ENCODE results near the gene SYT7.
"Not testable (repeated sequence)": the region's sequence is repeated elsewhere in the genome, so short reads cannot be mapped to it uniquely, and the experiment has no call there.

SYT7 gene

DNA sequence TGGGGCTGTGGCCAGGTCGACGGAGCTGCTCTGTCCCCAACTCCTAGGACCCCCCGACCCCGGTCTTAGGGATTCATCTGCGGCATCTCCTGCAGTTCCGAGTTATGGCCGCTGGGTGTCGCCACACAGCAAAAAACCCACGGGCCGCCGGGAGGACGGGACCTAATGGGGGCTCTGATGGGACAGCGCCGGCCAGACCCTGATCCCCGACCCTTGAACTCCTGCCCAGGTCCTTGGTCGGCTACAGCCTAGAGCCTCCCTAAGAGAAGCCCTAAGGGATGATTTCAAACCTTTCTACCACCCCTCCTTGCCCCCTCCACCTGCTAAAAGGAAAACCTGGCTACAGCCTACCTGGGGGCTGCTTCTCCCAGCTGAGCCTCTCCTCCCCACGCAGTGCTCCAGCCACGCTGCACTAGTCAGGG lies 103.1 kb downstream of the SYT7 start:
- Histone ChIP-seq H3K36me3 (ENCODE audit: control insufficient read depth, insufficient read depth, low read length) (no peaks in the 10 kb centered on the region), H3K4me1 (ENCODE audit: control insufficient read depth, insufficient read depth, low read length) (peaks cover 11% of the 10 kb centered on the region; the same call in 1 of the 2 replicates), H3K4me3 (ENCODE audit: low read depth, low read length) (no peak overlapping the region), H3K27me3 (ENCODE audit: control insufficient read depth, insufficient read depth, low read length) (0 out of 2 replicates have a peak, but pooled peaks cover 2% of the 10 kb centered on the region), H3K9ac (ENCODE audit: low read depth, low read length) (no peak overlapping the region), H3K27ac (ENCODE audit: low read depth, low read length) (no peak overlapping the region), H3K9me3 (ENCODE audit: control insufficient read depth, insufficient read depth, low read length) (no peaks in the 10 kb centered on the region)

DNA sequence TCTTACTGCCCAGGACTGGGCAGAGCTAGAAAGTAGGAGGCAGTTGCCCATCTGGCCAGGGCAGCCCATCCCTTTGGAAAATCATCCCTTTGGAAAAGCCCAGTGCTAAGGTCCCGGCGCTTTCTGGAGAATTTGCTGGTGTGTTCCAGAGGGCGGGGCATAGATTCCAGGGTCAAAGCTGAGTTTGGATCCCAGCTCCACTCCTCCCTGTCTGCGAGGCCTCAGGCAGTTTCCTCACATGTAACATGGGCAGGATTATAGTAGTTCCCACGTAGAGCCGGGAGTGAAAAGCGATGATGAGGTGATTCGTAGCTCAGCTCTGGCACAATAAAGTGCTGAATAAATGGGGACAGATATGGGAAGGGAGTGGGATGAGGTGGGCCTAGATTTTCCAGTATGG lies 103.8 kb downstream of the SYT7 start:
- Histone ChIP-seq H3K9me3 (ENCODE audit: control insufficient read depth, insufficient read depth, low read length) (no peaks in the 10 kb centered on the region), H3K27ac (ENCODE audit: low read depth, low read length) (no peak overlapping the region), H3K27me3 (ENCODE audit: control insufficient read depth, insufficient read depth, low read length) (0 out of 2 replicates have a peak, but pooled peaks cover 2% of the 10 kb centered on the region), H3K4me1 (ENCODE audit: control insufficient read depth, insufficient read depth, low read length) (peaks cover 8% of the 10 kb centered on the region; the same call in 1 of the 2 replicates), H3K9ac (ENCODE audit: low read depth, low read length) (no peak overlapping the region), H3K36me3 (ENCODE audit: control insufficient read depth, insufficient read depth, low read length) (no peaks in the 10 kb centered on the region), H3K4me3 (ENCODE audit: low read depth, low read length) (no peak overlapping the region)

DNA sequence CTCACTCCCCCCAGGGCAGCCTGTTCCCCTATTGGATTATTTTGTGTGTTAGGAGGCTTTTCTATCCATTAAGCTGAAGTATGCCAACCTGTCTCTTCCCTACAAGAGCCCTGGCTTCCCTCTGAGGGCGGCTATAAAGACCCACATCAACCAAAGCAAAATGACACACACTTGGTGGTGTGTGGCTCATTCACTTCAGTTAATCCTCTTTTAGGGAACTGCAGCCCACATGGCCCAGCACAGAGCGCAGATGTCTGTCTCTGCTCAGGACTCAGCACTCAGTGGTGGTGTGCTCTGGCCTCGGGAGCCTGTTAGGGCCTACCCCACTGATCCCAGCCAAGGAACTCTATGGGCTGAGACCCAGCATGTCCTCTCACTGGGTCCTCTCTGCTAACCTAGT lies 104.5 kb downstream of the SYT7 start:
- no peak overlapping the region for H3K9ac ChIP-seq (ENCODE audit: low read depth, low read length)
- H3K36me3 ChIP-seq (ENCODE audit: control insufficient read depth, insufficient read depth, low read length), result no peaks in the 10 kb centered on the region
- no peak overlapping the region for H3K27ac ChIP-seq (ENCODE audit: low read depth, low read length)
- H3K4me3 ChIP-seq (ENCODE audit: low read depth, low read length), result no peak overlapping the region
- no peaks in the 10 kb centered on the region for H3K9me3 ChIP-seq (ENCODE audit: control insufficient read depth, insufficient read depth, low read length)
- 0 out of 2 replicates have a peak, but pooled peaks cover 2% of the 10 kb centered on the region for H3K27me3 ChIP-seq (ENCODE audit: control insufficient read depth, insufficient read depth, low read length)
- H3K4me1 ChIP-seq (ENCODE audit: control insufficient read depth, insufficient read depth, low read length), result peaks cover 4% of the 10 kb centered on the region; the same call in 1 of the 2 replicates

DNA sequence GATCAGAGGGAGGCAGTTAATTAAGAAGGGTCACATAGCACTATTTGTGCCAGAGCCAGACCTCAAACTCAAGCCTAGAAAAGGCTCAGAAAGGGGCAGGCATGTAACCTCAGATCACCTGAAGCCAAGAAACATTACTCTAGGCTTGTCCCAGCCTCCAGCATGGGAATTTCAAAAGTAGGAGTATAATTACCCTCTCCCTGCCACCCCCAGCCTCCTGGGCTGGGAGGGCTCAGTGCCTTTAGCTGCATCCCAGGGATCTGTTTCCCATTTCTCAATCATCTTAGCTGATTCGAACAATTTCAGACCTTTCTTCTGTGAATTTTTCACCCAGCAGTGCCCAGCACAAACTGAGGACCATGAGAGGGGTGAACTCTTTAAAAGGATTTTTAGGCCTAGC lies 105.4 kb downstream of the SYT7 start:
- no peak overlapping the region for H3K27ac ChIP-seq (ENCODE audit: low read depth, low read length)
- H3K9ac ChIP-seq (ENCODE audit: low read depth, low read length), result no peak overlapping the region

DNA sequence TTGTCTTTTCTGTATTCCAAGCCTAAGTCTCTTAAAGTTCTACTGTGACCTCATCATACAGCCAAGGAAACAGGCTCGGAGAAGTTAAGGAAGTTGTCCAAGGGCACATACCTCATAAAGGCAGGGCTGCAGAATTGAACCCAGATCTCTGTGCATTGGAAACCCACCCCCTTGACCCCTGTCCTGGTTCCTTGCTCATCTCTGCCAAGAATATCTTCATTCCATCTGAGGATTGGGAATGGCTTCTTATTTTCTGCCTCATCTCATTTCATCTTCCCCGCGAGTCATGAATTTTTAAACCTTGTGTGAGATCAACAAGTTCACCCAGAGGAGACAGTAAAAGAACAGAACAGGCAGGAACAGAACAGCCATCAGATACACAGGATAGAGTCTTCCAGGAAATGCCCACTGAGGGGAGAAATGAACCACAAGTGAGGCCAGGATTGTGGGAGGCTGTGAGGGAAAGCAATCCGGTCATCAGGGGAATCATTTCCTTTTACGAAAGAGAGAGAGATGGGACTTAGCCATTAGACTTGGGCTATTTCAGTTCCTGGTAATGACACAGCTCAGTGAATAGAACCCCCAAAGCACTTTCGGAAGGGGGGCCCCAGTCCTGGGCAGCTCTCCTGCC lies 106.7 kb downstream of the SYT7 start:
- H3K9me3 ChIP-seq (ENCODE audit: control insufficient read depth, insufficient read depth, low read length), result no peaks in the 10 kb centered on the region
- H3K27me3 ChIP-seq (ENCODE audit: control insufficient read depth, insufficient read depth, low read length), result 0 out of 2 replicates have a peak, but pooled peaks cover 2% of the 10 kb centered on the region
- no peaks in the 10 kb centered on the region; the same call in 1 of the 2 replicates for H3K4me1 ChIP-seq (ENCODE audit: control insufficient read depth, insufficient read depth, low read length)
- no peak overlapping the region for H3K27ac ChIP-seq (ENCODE audit: low read depth, low read length)
- H3K9ac ChIP-seq (ENCODE audit: low read depth, low read length), result no peak overlapping the region
- H3K4me3 ChIP-seq (ENCODE audit: low read depth, low read length), result no peak overlapping the region
- peaks cover 3% of the 10 kb centered on the region; the same call in 1 of the 2 replicates for H3K36me3 ChIP-seq (ENCODE audit: control insufficient read depth, insufficient read depth, low read length)

More for the DNA sequence above, 105.4 kb downstream of the SYT7 start:
- H3K9me3 ChIP-seq (ENCODE audit: control insufficient read depth, insufficient read depth, low read length), result no peaks in the 10 kb centered on the region
- H3K4me3 ChIP-seq (ENCODE audit: low read depth, low read length), result no peak overlapping the region
- peaks cover 3% of the 10 kb centered on the region; the same call in 1 of the 2 replicates for H3K36me3 ChIP-seq (ENCODE audit: control insufficient read depth, insufficient read depth, low read length)
- H3K4me1 ChIP-seq (ENCODE audit: control insufficient read depth, insufficient read depth, low read length), result no peaks in the 10 kb centered on the region; the same call in 1 of the 2 replicates
- H3K27me3 ChIP-seq (ENCODE audit: control insufficient read depth, insufficient read depth, low read length), result 0 out of 2 replicates have a peak, but pooled peaks cover 2% of the 10 kb centered on the region

DNA sequence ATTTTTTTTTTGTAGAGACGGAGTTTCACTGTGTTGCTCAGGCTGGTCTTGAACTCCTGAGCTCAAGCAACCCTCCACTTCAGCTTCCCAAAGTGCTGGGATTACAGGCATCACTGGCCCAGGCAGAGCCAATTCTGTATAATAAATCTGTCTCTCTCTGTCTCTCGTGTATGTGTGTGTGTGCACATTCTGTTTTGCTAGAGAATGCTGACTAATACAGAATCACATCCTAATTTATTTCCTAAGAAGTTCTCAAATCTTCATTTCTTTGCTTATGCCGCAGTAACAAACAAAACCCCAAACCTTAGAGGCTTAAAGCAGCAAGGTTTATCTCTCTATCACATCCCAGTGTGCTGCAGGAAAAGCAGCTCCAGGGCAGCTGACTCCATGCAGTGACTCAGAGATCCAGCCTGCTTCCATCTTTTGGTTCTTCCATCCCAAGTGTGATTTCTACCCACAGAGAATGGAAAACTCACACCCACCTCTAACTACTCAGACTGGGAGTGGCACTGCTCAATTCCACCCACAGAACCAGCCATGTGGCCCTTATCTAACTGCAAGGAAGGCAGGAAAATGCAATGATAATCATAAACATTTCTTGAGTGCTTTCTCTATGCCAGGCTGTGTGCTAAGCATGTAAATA lies 107.4 kb downstream of the SYT7 start:
- H3K36me3 ChIP-seq (ENCODE audit: control insufficient read depth, insufficient read depth, low read length), result peaks cover 3% of the 10 kb centered on the region; the same call in 1 of the 2 replicates
- no peak overlapping the region for H3K27ac ChIP-seq (ENCODE audit: low read depth, low read length)
- no peaks in the 10 kb centered on the region for H3K9me3 ChIP-seq (ENCODE audit: control insufficient read depth, insufficient read depth, low read length)
- H3K4me1 ChIP-seq (ENCODE audit: control insufficient read depth, insufficient read depth, low read length), result no peaks in the 10 kb centered on the region; the same call in 1 of the 2 replicates
- no peak overlapping the region for H3K4me3 ChIP-seq (ENCODE audit: low read depth, low read length)
- H3K27me3 ChIP-seq (ENCODE audit: control insufficient read depth, insufficient read depth, low read length), result 0 out of 2 replicates have a peak, but pooled peaks cover 2% of the 10 kb centered on the region
- no peak overlapping the region for H3K9ac ChIP-seq (ENCODE audit: low read depth, low read length)

DNA sequence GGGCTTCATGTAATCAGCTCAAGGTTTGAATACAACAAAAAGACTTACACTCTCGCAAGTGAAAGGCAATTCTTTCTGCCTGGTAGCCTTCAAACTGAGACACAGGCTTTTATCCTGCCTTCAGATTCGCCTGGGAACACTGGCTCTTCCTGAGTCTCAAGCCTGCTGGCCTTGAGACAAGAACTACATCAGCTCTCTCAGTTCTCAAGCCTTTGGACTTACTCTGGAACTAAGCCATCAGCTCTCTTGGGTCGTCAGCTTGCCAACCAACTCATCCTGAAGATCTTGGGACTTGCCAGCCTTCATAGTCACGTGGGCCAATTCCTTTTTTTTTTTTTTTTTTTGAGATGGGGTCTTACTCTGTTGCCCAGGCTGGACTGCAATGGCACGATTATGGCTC lies 108.0 kb downstream of the SYT7 start:
- Histone ChIP-seq H3K27me3 (ENCODE audit: control insufficient read depth, insufficient read depth, low read length) (no peaks in the 10 kb centered on the region), H3K9ac (ENCODE audit: low read depth, low read length) (no peak overlapping the region), H3K9me3 (ENCODE audit: control insufficient read depth, insufficient read depth, low read length) (no peaks in the 10 kb centered on the region)

DNA sequence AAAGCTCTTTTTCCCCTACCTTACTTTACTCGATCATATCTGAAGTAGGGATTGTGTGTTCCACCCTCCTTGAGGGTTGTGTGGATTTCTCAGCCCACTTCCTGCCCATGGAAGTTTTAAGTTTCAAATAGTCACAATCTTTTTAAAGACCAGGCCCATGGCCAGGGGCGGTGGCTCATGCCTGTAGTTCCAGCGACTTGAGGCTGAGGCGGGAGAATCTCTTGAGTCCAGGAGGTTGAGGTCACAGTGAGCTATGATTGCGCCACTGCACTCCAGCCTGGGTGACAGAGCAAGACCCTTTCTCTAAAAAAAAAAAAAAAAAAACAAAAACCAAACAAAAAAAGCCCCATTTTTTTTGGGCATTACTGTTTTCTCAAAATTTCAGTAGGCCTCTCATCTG lies 108.6 kb downstream of the SYT7 start:
- no peak overlapping the region for H3K27ac ChIP-seq (ENCODE audit: low read depth, low read length)
- H3K4me1 ChIP-seq (ENCODE audit: control insufficient read depth, insufficient read depth, low read length), result no peaks in the 10 kb centered on the region
- H3K36me3 ChIP-seq (ENCODE audit: control insufficient read depth, insufficient read depth, low read length), result peaks cover 3% of the 10 kb centered on the region; the same call in 1 of the 2 replicates
- no peak overlapping the region for H3K9ac ChIP-seq (ENCODE audit: low read depth, low read length)
- no peak overlapping the region for H3K4me3 ChIP-seq (ENCODE audit: low read depth, low read length)
- no peaks in the 10 kb centered on the region for H3K27me3 ChIP-seq (ENCODE audit: control insufficient read depth, insufficient read depth, low read length)
- no peaks in the 10 kb centered on the region for H3K9me3 ChIP-seq (ENCODE audit: control insufficient read depth, insufficient read depth, low read length)

More for the DNA sequence above, 108.0 kb downstream of the SYT7 start:
- H3K4me3 ChIP-seq (ENCODE audit: low read depth, low read length), result no peak overlapping the region
- H3K27ac ChIP-seq (ENCODE audit: low read depth, low read length), result no peak overlapping the region
- H3K4me1 ChIP-seq (ENCODE audit: control insufficient read depth, insufficient read depth, low read length), result no peaks in the 10 kb centered on the region; the same call in 1 of the 2 replicates
- H3K36me3 ChIP-seq (ENCODE audit: control insufficient read depth, insufficient read depth, low read length), result peaks cover 3% of the 10 kb centered on the region; the same call in 1 of the 2 replicates

DNA sequence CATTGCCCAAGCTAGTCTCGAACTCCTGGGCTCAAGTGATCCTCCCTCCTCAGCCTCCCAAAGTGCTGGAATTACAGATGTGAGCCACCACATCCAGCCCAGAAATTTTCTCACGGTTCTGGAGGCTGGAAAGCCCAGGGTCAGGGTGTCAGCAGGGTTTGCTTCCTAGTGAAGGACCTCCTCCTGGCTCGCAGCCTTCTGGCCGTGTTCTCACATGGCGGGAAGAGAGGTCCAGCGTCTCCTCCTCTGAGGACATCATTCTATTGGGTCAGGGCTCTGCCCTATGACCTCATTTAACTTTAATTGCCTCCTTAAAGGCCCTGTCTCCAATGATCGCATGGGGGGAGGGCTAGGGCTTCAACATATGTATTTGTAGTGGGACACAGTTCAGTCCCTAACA lies 112.9 kb downstream of the SYT7 start:
- H3K27ac ChIP-seq (ENCODE audit: low read depth, low read length), result no peak overlapping the region

DNA sequence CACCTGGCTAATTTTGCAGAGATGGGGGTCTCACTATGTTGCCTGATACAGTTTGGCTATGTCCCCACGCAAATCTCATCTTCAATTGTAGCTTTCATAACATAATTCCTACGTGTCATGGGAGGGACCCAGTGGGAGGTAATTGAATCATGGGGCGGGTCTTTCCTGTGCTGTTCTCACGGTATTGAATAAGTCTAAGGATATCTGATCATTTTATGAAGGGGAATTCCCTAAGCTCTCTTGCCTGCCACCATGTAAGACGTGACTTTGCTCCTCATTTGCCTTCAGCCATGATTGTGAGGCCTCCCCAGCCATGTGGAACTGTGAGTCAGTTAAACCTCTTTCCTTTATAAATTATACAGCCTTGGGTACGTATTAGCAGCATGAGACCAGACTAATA lies 113.3 kb downstream of the SYT7 start:
- not testable (repeated sequence) for H3K9me3 ChIP-seq (ENCODE audit: control insufficient read depth, insufficient read depth, low read length); H3K27ac ChIP-seq (ENCODE audit: low read depth, low read length); H3K27me3 ChIP-seq (ENCODE audit: control insufficient read depth, insufficient read depth, low read length); H3K9ac ChIP-seq (ENCODE audit: low read depth, low read length); H3K4me3 ChIP-seq (ENCODE audit: low read depth, low read length); H3K4me1 ChIP-seq (ENCODE audit: control insufficient read depth, insufficient read depth, low read length); H3K36me3 ChIP-seq (ENCODE audit: control insufficient read depth, insufficient read depth, low read length)

More for the DNA sequence above, 112.9 kb downstream of the SYT7 start:
- H3K9me3 ChIP-seq (ENCODE audit: control insufficient read depth, insufficient read depth, low read length), result no peaks in the 10 kb centered on the region
- H3K36me3 ChIP-seq (ENCODE audit: control insufficient read depth, insufficient read depth, low read length), result peaks cover 3% of the 10 kb centered on the region; the same call in 1 of the 2 replicates
- H3K4me1 ChIP-seq (ENCODE audit: control insufficient read depth, insufficient read depth, low read length), result no peaks in the 10 kb centered on the region
- H3K27me3 ChIP-seq (ENCODE audit: control insufficient read depth, insufficient read depth, low read length), result no peaks in the 10 kb centered on the region
- no peak overlapping the region for H3K4me3 ChIP-seq (ENCODE audit: low read depth, low read length)
- H3K9ac ChIP-seq (ENCODE audit: low read depth, low read length), result no peak overlapping the region

Measured in HUES48 (cell line).